Astrocyte of the spinal cord (primary cell): ENCODE measurements around the gene UBAC2.

Source experiments
- DNase-seq: peaks from one replicate; pipeline ENCODE4 v3.0.0; 2011; ENCODE audit warnings: low read depth, low spot score
- H3K4me3 ChIP-seq: 2 replicates; pipeline ENCODE4 v1.5.1; 2011; ENCODE audit warnings: low read depth, mild to moderate bottlenecking, low read length, moderate library complexity
- CTCF ChIP-seq: IDR thresholded peaks from 2 replicates; pipeline ENCODE4 v1.5.1; 2012; ENCODE audit warnings: low read depth, mild to moderate bottlenecking, low read length, inconsistent platforms
- in situ Hi-C: cut with HindIII; loops from 2 replicates; pipeline ENCODE4 v1.10.0; 2017; ENCODE audit warnings: low sequenced_read_pairs

The UBAC2 gene

GRCh38 chr13:99270518-99270917 lies 69.9 kb downstream of the UBAC2 start:
- no peak for TF ChIP-seq CTCF
- H3K4me3 ChIP-seq = no peak overlapping the region
- DNase-seq = no peak
- in situ Hi-C loops = no loop called here

GRCh38 chr13:99271249-99271648 lies 70.6 kb downstream of the UBAC2 start:
- H3K4me3 ChIP-seq = no peak overlapping the region
- in situ Hi-C loops = no loop called here
- TF ChIP-seq CTCF = no peak
- DNase-seq = no peak

GRCh38 chr13:99272481-99272880 lies 71.8 kb downstream of the UBAC2 start:
- in situ Hi-C loops = no loop called here
- no peak overlapping the region for H3K4me3 ChIP-seq
- DNase-seq = no peak
- TF ChIP-seq CTCF = no peak

GRCh38 chr13:99273128-99273527 lies 72.5 kb downstream of the UBAC2 start:
- no peak overlapping the region for H3K4me3 ChIP-seq
- in situ Hi-C loops = no loop called here
- no peak for DNase-seq
- no peak for TF ChIP-seq CTCF

DNA sequence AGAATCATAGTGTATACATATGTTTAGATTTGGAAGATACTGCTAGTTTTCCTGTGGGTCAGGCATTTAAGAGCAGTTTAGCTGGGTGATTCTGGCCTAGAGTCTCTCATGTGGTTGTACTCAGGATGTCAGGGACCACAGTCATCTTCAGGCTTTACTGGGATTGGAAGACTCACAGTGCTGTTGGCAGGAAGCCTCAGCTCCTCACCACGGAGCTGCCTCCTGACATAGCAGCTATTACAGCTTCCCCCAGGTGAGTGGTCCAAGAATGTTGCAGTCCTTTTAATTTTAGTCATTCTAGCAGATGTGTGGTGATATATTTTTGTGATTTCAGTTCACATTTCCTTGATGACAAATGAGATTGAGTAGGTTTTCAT lies 74.4 kb downstream of the UBAC2 start:
- no peak overlapping the region for H3K4me3 ChIP-seq
- peak; percentile 87 for DNase-seq
- no peak for TF ChIP-seq CTCF
- in situ Hi-C loops = no loop called here

DNA sequence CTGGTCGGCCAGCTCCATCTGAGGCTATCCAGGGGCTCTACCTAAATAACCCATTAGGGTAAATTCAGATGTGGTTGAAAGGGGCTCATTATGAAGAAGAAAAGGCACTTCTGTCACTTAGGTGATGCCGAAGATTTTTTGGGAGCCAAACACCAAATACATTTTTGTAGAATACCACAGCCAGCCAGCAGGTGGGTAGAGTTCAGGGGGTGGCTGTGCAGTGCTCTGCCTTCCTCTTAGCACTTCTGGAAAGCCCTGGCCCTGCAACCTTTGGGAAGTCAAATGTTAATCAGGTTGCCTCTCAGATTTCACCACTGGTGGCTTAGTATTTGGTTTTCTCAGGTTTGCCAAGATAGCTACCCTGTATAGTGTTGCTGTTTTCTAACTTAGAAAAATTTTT lies 76.1 kb downstream of the UBAC2 start:
- DNase-seq = no peak
- in situ Hi-C loops = no loop called here
- TF ChIP-seq CTCF = no peak
- no peak overlapping the region for H3K4me3 ChIP-seq

- in situ Hi-C loops = no loop called here
- no peak for DNase-seq
- no peak overlapping the region for H3K4me3 ChIP-seq
- TF ChIP-seq CTCF = no peak
These were observed 77.0 kb downstream of the UBAC2 start for GRCh38 chr13:99277629-99278028.
